HCT116 (cell line): ENCODE data around the gene ZPR1. TPM values are rescaled to one million over a fixed set of nuclear protein-coding genes. Genes with fewer than 3 reads are reported as not detected.

Experiments used
- total RNA-seq: library from RNA; stranded (reverse); gene quantifications from one replicate; pipeline ENCODE4 v1.2.1, GENCODE V29; 2021; ENCODE audit not compliant: unreplicated experiment

The ZPR1 gene
- total RNA-seq, 1 experiment from 2014 or later = 56.3 TPM

Other genes starting within 250 kb of the ZPR1 start
- gene BUD13, start 15.0 kb downstream of the ZPR1 start, total RNA-seq = 22.9 TPM
- gene APOA5, start 3.9 kb upstream of the ZPR1 start, total RNA-seq = 0.12 TPM
- not detected for gene APOA4, start 35.3 kb upstream of the ZPR1 start, total RNA-seq
- gene APOC3, start 41.9 kb upstream of the ZPR1 start, total RNA-seq = 3.5 TPM
- 2.0 TPM for gene APOA1, start 49.6 kb upstream of the ZPR1 start, total RNA-seq